ENCODE results near the gene GPBAR1.

GRCh38 chr2:218260166-218260565 is 649 bp upstream of the GPBAR1 start:
- no peak for TF ChIP-seq CTCF (IDR thresholded peaks at IDR 0.05; ENCODE audit: insufficient read depth, low read length, poor library complexity, severe bottlenecking)
- TF ChIP-seq EZH2phosphoT487 (conservative IDR thresholded peaks at IDR 0.05; ENCODE audit: low read length): no peak

Measured in SU-DHL-6 (cell line).